ENCODE results near the gene IARS1. TPM values are rescaled to one million over a fixed set of nuclear protein-coding genes. Genes with fewer than 3 reads are reported as not detected.

IARS1 gene
- polyA plus RNA-seq: 58.1 and 64.4 TPM in 2 replicates
- 168 and 176 TPM in 2 replicates for polyA minus RNA-seq

GRCh38 chr9:92293452-92294296, at the start of gene IARS1:
Gene IARS1 (minus strand): TSS chr9:92293697. CDS start chr9:92289419, 4,278 bp downstream.
- H3K4me3 ChIP-seq (ENCODE audit: low read length): peak within 1 kb of the TSS; percentile 80
- H3K9me2 ChIP-seq (ENCODE audit: insufficient read depth, low read length): no peaks in the 10 kb centered on the region
- H3K4me2 ChIP-seq (ENCODE audit: low read length): peak within 1 kb of the TSS; percentile 91
- H3K79me2 ChIP-seq (replicated peaks; ENCODE audit: insufficient read depth, low read length): peaks cover 34% of the 10 kb centered on the region
- no peaks in the 10 kb centered on the region for H3F3A ChIP-seq (ENCODE audit: insufficient read depth, low read length, poor library complexity, severe bottlenecking)
- no peaks in the 10 kb centered on the region for H3K36me3 ChIP-seq (ENCODE audit: insufficient read depth, low read length)
- H4K20me1 ChIP-seq (ENCODE audit: insufficient read depth): no peaks in the 10 kb centered on the region
- H3K9ac ChIP-seq (ENCODE audit: low read length): peak within 1 kb of the TSS; percentile 67
- no peaks in the 10 kb centered on the region for H3K27me3 ChIP-seq (ENCODE audit: insufficient read depth, low read depth, low read length)
- H3K27ac ChIP-seq (ENCODE audit: low read length): peak within 1 kb of the TSS; percentile 52
- H2AFZ ChIP-seq (ENCODE audit: low read depth, low read length): peak within 1 kb of the TSS; percentile 92
- peak; percentile 79 for TF ChIP-seq SMC3 (conservative IDR thresholded peaks at IDR 0.05; ENCODE audit: poor library complexity)
- TF ChIP-seq RAD21 (conservative IDR thresholded peaks at IDR 0.05): peak; percentile 63
- peak; percentile 85 for TF ChIP-seq POLR2AphosphoS5 (IDR thresholded peaks at IDR 0.05)
- no peak for TF ChIP-seq EZH2 (IDR thresholded peaks at IDR 0.05; ENCODE audit: borderline replicate concordance, insufficient read depth, low read length, poor library complexity, severe bottlenecking)
- peak; percentile 100 for TF ChIP-seq MXI1 (conservative IDR thresholded peaks at IDR 0.05; ENCODE audit: poor library complexity, severe bottlenecking)
- TF ChIP-seq CTCF (IDR thresholded peaks at IDR 0.05; ENCODE audit: poor library complexity, severe bottlenecking): peak; percentile 73
- TF ChIP-seq TAF1 (IDR thresholded peaks at IDR 0.05; ENCODE audit: low read depth): no peak
- TF ChIP-seq, protein P1, sequence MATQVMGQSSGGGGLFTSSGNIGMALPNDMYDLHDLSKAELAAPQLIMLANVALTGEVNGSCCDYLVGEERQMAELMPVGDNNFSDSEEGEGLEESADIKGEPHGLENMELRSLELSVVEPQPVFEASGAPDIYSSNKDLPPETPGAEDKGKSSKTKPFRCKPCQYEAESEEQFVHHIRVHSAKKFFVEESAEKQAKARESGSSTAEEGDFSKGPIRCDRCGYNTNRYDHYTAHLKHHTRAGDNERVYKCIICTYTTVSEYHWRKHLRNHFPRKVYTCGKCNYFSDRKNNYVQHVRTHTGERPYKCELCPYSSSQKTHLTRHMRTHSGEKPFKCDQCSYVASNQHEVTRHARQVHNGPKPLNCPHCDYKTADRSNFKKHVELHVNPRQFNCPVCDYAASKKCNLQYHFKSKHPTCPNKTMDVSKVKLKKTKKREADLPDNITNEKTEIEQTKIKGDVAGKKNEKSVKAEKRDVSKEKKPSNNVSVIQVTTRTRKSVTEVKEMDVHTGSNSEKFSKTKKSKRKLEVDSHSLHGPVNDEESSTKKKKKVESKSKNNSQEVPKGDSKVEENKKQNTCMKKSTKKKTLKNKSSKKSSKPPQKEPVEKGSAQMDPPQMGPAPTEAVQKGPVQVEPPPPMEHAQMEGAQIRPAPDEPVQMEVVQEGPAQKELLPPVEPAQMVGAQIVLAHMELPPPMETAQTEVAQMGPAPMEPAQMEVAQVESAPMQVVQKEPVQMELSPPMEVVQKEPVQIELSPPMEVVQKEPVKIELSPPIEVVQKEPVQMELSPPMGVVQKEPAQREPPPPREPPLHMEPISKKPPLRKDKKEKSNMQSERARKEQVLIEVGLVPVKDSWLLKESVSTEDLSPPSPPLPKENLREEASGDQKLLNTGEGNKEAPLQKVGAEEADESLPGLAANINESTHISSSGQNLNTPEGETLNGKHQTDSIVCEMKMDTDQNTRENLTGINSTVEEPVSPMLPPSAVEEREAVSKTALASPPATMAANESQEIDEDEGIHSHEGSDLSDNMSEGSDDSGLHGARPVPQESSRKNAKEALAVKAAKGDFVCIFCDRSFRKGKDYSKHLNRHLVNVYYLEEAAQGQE (IDR thresholded peaks at IDR 0.05; ENCODE audit: borderline replicate concordance): peak; percentile 66
- peak; percentile 60 for TF ChIP-seq EP300 (conservative IDR thresholded peaks at IDR 0.05; ENCODE audit: poor library complexity, severe bottlenecking)
- no peaks in the 10 kb centered on the region for H3K9me3 ChIP-seq (ENCODE audit: low read length)

GRCh38 chr9:92342825-92343488, 49.5 kb upstream of the IARS1 start:
- H3K79me2 ChIP-seq (replicated peaks; ENCODE audit: insufficient read depth, low read length): no peaks in the 10 kb centered on the region
- no peaks in the 10 kb centered on the region for H4K20me1 ChIP-seq (ENCODE audit: insufficient read depth)
- no peaks in the 10 kb centered on the region for H3K27me3 ChIP-seq (ENCODE audit: insufficient read depth, low read depth, low read length)
- H3K36me3 ChIP-seq (ENCODE audit: insufficient read depth, low read length): no peaks in the 10 kb centered on the region
- no peak overlapping the region for H3K4me2 ChIP-seq (ENCODE audit: low read length)
- H3K9me3 ChIP-seq (ENCODE audit: low read length): no peaks in the 10 kb centered on the region
- no peaks in the 10 kb centered on the region for H3F3A ChIP-seq (ENCODE audit: insufficient read depth, low read length, poor library complexity, severe bottlenecking)
- H3K9me2 ChIP-seq (ENCODE audit: insufficient read depth, low read length): no peaks in the 10 kb centered on the region
- no peak overlapping the region for H3K9ac ChIP-seq (ENCODE audit: low read length)
- H2AFZ ChIP-seq (ENCODE audit: low read depth, low read length): no peak overlapping the region
- no peak overlapping the region for H3K27ac ChIP-seq (ENCODE audit: low read length)
- H3K4me3 ChIP-seq (ENCODE audit: low read length): no peak overlapping the region
- TF ChIP-seq MXI1 (conservative IDR thresholded peaks at IDR 0.05; ENCODE audit: poor library complexity, severe bottlenecking): no peak
